Peyer's patch (tissue), 4 donors: ENCODE data around the gene POTEF. TPM values are rescaled to one million over a fixed set of nuclear protein-coding genes. Genes with fewer than 3 reads are reported as not detected.
"Not testable (repeated sequence)": the region's sequence is repeated elsewhere in the genome, so short reads cannot be mapped to it uniquely, and the experiment has no call there.

Experiments used
- DNase-seq, 3 donors: peaks; one replicate each; pipeline ENCODE4 v3.0.0-alpha.2; 2017 to 2019
- H3K27ac ChIP-seq, 4 donors: fragments of 200-600 bp; sonication (generic); one replicate each; pipeline ENCODE4 v1.5.1; 2016 to 2019
- H3K27me3 ChIP-seq, 2 donors: fragments of 200-600 bp; sonication (generic); one replicate each; pipeline ENCODE4 v1.5.1; 2019
- H3K36me3 ChIP-seq, 3 donors: fragments of 200-600 bp; sonication (generic); one replicate each; pipeline ENCODE4 v1.5.1; 2016 to 2019
- H3K4me1 ChIP-seq, 4 donors: fragments of 200-600 bp; sonication (generic); one replicate each; pipeline ENCODE4 v1.5.1; 2016 to 2019
- H3K4me3 ChIP-seq, 4 donors: fragments of 200-600 bp; sonication (generic); 1 replicate in 3 of 4; 2 replicates in 1 of 4; pipeline ENCODE4 v1.5.1; 2016 to 2019; ENCODE audit warnings: mild to moderate bottlenecking in 1 of 4
- H3K9me3 ChIP-seq, 4 donors: fragments of 200-600 bp; sonication (generic); one replicate each; pipeline ENCODE4 v1.5.1; 2016 to 2019; ENCODE audit warnings: mild to moderate bottlenecking in 1 of 4
- CTCF ChIP-seq, 6 experiments: fragments of 450-650 bp in 4 of 6; fragments of 200-600 bp in 2 of 6; sonication (generic) in 1 of 6; IDR thresholded peaks; one replicate each; pipeline ENCODE4 v1.5.1; 2017 to 2019; ENCODE audit warnings: antibody characterized with exemption in 6 of 6, mild to moderate bottlenecking in 3 of 6, moderate library complexity in 1 of 6
- POLR2A ChIP-seq, 2 donors: fragments of 450-650 bp; IDR thresholded peaks; one replicate each; pipeline ENCODE4 v1.5.1; 2017; ENCODE audit warnings: antibody characterized with exemption in 2 of 2, mild to moderate bottlenecking in 2 of 2, moderate library complexity in 2 of 2
- total RNA-seq, 4 donors: library from RNA; depleted of rRNA; stranded (reverse); fragments of >200 nt; gene quantifications; one replicate each; pipeline ENCODE4 v1.1.0, GENCODE V29; 2016

Gene POTEF
- total RNA-seq, 4 donors from 2014 or later, result 0.28 TPM; not detected in 3

GRCh38 chr2:130154773-130155765 lies 26.0 kb upstream of the POTEF start:
- H3K27ac ChIP-seq, result no peak overlapping the region
- H3K4me1 ChIP-seq, result peaks cover 0 to 7% (median 0%) of the 10 kb centered on the region in 4 donors
- no peak overlapping the region for H3K4me3 ChIP-seq
- peaks cover 0 to 35% (median 0%) of the 10 kb centered on the region in 3 donors for H3K36me3 ChIP-seq
- no peak for DNase-seq
- H3K27me3 ChIP-seq, result no peaks in the 10 kb centered on the region
- H3K9me3 ChIP-seq, result no peaks in the 10 kb centered on the region
- TF ChIP-seq POLR2A (IDR thresholded peaks at IDR 0.05) (no peak), CTCF (IDR thresholded peaks at IDR 0.05) (no peak)

- not testable (repeated sequence) for H3K27ac ChIP-seq, H3K4me1 ChIP-seq, H3K4me3 ChIP-seq, H3K27me3 ChIP-seq, DNase-seq, H3K9me3 ChIP-seq
- H3K36me3 ChIP-seq, result peaks cover 0 to 35% (median 0%) of the 10 kb centered on the region in 3 donors
Observed at GRCh38 chr2:130154423-130154770, 25.4 kb upstream of the POTEF start.

DNA sequence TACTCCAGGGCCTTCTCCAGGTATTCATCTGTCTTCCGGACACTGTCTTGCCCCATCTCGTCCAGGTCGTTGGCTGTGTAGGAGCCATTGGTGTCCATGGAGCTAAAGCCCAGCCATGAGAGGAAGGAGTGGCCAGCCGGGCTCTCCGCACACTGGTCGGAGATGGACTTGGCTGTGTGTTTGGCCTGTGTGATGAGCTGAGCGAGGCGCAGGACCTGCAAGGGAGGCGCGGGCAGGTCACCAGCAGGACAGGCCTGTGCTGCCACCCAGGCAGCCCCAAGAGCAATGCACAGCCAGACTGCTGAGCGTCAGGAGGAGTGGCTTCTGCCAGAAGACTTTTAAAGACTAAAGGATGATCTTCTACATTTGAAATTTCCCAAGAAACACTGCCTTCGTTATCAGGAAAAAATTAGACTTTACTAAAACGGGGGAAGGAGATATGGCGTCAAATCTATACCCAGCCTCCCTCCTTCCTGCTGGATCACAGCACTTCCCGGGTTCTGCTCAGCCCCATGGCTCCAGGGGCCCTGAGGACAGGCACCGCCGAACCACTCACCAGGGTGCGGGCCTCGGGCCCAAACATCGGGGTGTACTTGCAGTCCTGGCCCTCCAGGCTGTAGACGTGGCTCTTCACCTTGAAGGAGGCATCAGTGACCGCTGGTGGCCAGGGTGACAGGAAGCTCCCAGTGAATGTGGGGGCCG lies 24.9 kb upstream of the POTEF start:
- DNase-seq, H3K27ac ChIP-seq, H3K27me3 ChIP-seq, H3K9me3 ChIP-seq, H3K4me3 ChIP-seq, H3K4me1 ChIP-seq: not testable (repeated sequence)
- H3K36me3 ChIP-seq, result peaks cover 0 to 30% (median 0%) of the 10 kb centered on the region in 3 donors

- Histone ChIP-seq H3K27me3 (no peaks in the 10 kb centered on the region), H3K27ac (no peak overlapping the region), H3K4me3 (no peak overlapping the region), H3K4me1 (peaks cover 0 to 7% (median 0%) of the 10 kb centered on the region in 4 donors), H3K9me3 (no peaks in the 10 kb centered on the region), H3K36me3 (peaks cover 0 to 30% (median 0%) of the 10 kb centered on the region in 3 donors)
- DNase-seq, result no peak
- TF ChIP-seq CTCF (IDR thresholded peaks at IDR 0.05) (no peak), POLR2A (IDR thresholded peaks at IDR 0.05) (no peak)
Observed at GRCh38 chr2:130152816-130153595, 24.0 kb upstream of the POTEF start.

DNA sequence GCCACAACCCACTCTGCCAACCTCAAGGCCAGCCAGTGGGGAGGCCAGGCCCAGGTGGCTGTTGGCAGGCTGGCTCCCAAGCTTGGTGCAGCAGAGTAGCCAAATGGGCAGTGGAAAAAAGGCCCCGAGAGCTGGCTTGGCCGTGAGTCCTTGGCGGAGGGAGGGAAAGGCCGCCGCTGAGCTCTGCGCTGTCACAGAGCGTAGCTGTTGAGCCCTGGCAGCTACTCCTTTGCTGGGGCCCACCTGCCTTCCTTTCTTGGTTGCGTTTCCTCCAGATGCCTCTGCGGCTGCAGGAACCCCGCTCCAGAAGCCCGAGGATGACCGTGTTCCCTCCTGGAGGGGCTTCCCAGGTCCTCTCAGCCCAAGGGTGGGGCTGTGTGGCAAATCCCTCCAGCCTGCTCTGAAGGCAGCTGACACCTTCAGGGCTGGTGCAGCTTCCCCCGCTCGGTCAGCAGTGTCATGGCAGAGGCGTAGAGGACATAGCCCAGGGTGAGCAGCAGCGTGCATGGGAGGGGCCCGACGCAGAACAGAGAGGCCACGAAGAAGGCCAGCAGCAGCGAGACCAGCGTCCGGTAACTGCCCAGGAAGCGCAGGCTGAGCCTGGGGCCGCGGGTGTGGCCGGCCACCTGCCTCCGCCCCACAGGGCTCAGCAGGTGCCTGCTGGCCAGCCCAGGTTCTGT lies 23.3 kb upstream of the POTEF start:
- H3K4me1 ChIP-seq, H3K27ac ChIP-seq, DNase-seq, H3K9me3 ChIP-seq, H3K27me3 ChIP-seq, H3K4me3 ChIP-seq: not testable (repeated sequence)
- peaks cover 0 to 30% (median 0%) of the 10 kb centered on the region in 3 donors for H3K36me3 ChIP-seq

DNA sequence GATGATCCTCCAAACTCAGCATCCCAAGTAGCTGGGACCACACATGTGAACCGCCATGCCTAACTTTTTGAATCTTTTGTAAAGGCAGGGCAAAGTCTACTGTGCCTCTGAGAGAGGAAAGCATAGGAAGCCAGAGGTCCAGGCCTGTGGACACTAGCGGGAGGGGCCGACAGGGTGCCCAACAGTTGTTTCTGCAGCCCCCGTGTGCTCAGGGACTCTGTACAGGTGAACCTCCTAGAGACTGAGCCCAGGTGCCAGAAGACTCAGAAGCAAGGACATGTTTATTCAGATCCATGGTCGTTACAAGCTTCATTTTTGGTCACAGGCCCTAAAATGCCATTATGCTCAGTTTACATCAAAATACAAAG lies 22.1 kb upstream of the POTEF start:
- H3K4me1 ChIP-seq, H3K9me3 ChIP-seq, H3K27ac ChIP-seq, H3K4me3 ChIP-seq, H3K27me3 ChIP-seq, DNase-seq: not testable (repeated sequence)
- peaks cover 0 to 30% (median 0%) of the 10 kb centered on the region in 3 donors for H3K36me3 ChIP-seq
